HG03354 (cell line): ENCODE results near the gene UCHL5.
A peak's percentile ranks its signal among the peaks of the same experiment; 100 is the strongest.
"Not testable (repeated sequence)": the region's sequence is repeated elsewhere in the genome, so short reads cannot be mapped to it uniquely, and the experiment has no call there.

Experiments
- ATAC-seq: cut with Tn5 transposase; IDR thresholded peaks from one replicate; pipeline ENCODE4 v1.9.1; 2021; ENCODE audit warnings: mild to moderate bottlenecking; ENCODE audit not compliant: unreplicated experiment, poor library complexity, severe bottlenecking

Gene UCHL5

GRCh38 chr1:193014400-193014799, 44.8 kb downstream of the UCHL5 start:
- no peak for ATAC-seq

- ATAC-seq, result no peak
Measured at GRCh38 chr1:193013707-193014106, 45.5 kb downstream of the UCHL5 start.

- ATAC-seq, result no peak
Measured at GRCh38 chr1:193013005-193013404, 46.2 kb downstream of the UCHL5 start.

- ATAC-seq, result no peak
Measured at GRCh38 chr1:193011406-193011805, 47.8 kb downstream of the UCHL5 start.

GRCh38 chr1:193009501-193009900, 49.7 kb downstream of the UCHL5 start:
- no peak for ATAC-seq

- ATAC-seq, result no peak
Measured at GRCh38 chr1:193005785-193006184, 53.4 kb downstream of the UCHL5 start.

- ATAC-seq, result peak; percentile 59
Measured at GRCh38 chr1:192998536-192998935, 60.6 kb downstream of the UCHL5 start.

- ATAC-seq, result no peak
Measured at GRCh38 chr1:192994141-192994540, 65.0 kb downstream of the UCHL5 start.

- no peak for ATAC-seq
Measured at GRCh38 chr1:192993426-192994085, 65.6 kb downstream of the UCHL5 start.

GRCh38 chr1:192986748-192987334, 72.3 kb downstream of the UCHL5 start:
- ATAC-seq, result not testable (repeated sequence)

GRCh38 chr1:192986110-192986747, 72.9 kb downstream of the UCHL5 start:
- no peak for ATAC-seq

GRCh38 chr1:192984080-192984479, 75.1 kb downstream of the UCHL5 start:
- ATAC-seq, result no peak

- peak; percentile 91 for ATAC-seq
Measured at GRCh38 chr1:192983349-192983980, 75.7 kb downstream of the UCHL5 start.

GRCh38 chr1:192980856-192981255, 78.3 kb downstream of the UCHL5 start:
- no peak for ATAC-seq

GRCh38 chr1:192980334-192980733, 78.8 kb downstream of the UCHL5 start:
- ATAC-seq, result not testable (repeated sequence)

GRCh38 chr1:192979542-192979941, 79.6 kb downstream of the UCHL5 start:
- no peak for ATAC-seq

- no peak for ATAC-seq
Measured at GRCh38 chr1:192978195-192978710, 80.9 kb downstream of the UCHL5 start.

GRCh38 chr1:192977089-192977706, 82.0 kb downstream of the UCHL5 start:
- ATAC-seq, result no peak

- ATAC-seq, result no peak
Measured at GRCh38 chr1:192976576-192976975, 82.6 kb downstream of the UCHL5 start.

- ATAC-seq, result no peak
Measured at GRCh38 chr1:192974701-192975100, 84.5 kb downstream of the UCHL5 start.
